ENCODE data around the gene FAM222B.
A peak's percentile ranks its signal among the peaks of the same experiment; 100 is the strongest.
"Not testable (repeated sequence)": the region's sequence is repeated elsewhere in the genome, so short reads cannot be mapped to it uniquely, and the experiment has no call there.

FAM222B gene

DNA sequence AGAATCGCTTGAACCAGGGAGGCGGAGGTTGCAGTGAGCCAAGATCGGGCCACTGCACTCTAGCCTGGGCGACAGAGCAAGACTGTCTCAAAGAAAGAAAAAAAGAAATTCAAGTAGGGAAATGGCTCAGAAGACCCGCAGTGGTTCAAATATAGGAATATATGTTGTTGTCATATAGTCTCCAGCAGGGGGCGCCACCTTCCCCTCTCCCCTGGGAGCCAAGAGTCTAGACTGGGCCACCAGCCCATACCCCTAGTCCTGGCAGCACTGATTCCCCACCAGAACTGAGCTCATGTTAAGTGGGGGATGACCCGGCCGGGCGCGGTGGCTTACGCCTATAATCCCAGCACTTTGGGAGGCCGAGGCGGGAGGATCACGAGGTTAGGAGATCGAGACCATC is 6.1 kb upstream of the FAM222B start:
- not testable (repeated sequence) for DNase-seq (ENCODE audit: extremely low spot score, insufficient read length, low read depth)
- peak; percentile 42 for FAIRE-seq

GRCh38 chr17:28846699-28847098 is 4.1 kb upstream of the FAM222B start:
- DNase-seq (ENCODE audit: extremely low spot score, insufficient read length, low read depth); FAIRE-seq: not testable (repeated sequence)

DNA sequence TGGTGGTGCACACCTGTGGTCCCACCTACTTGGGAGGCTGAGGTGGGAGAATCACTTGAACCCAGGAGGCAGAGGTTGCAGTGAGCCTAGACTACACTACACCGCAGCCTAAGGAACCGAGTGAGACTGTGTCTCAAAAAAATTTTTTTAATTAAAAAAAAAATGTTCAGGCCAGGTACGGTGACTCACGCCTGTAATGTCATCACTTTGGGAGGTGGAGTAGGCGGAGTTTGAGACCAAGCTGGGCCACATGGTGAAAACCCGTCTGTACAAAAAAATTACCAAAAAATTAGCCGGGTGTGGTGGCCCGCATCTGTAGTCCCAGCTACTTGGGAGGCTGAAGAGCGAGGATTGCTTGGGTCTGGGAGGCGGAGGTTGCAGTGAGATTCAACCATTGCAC is 3.6 kb upstream of the FAM222B start:
- DNase-seq (ENCODE audit: extremely low spot score, insufficient read length, low read depth) (no peak), FAIRE-seq (no peak)

DNA sequence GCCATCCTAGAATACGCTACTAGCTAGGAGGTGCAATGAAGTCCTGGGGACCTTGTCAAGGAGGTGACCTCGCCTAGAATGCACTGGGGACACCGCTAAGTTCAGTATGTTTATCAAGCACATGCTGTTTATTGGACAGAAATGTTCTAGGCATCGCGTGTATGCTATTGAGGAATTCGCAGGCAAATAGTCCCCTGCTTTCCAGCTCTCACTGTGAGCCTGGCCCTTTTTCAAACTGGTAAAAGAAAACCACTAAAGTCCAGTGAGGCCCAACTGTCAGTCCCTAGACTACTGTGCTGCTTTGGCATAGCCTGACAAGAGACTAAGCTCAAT is 1.2 kb upstream of the FAM222B start:
- FAIRE-seq, result no peak

GRCh38 chr17:28841901-28842281 is 699 bp downstream of the FAM222B start:
- FAIRE-seq (no peak), DNase-seq (ENCODE audit: extremely low spot score, insufficient read length, low read depth) (no peak)

More for the DNA sequence above, 1.2 kb upstream of the FAM222B start:
- DNase-seq (ENCODE audit: extremely low spot score, insufficient read length, low read depth), result no peak

DNA sequence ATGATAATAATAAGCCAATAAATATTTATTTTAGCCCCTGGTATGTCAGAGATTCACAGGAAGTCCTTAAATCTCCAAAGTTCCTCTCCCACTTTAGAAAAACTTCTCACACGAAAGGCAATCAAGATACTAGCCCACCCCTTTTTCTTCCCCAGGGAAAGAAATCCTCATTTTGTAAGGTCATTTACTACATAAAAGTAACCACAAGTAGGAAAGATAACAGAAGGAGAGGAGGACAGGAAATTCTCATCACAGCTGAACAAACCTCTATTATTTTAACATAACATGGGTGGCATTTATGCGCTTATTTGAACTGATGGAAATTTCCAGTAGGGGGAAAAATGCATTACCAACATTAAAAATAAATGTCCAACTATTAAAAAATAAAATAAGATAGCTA is 3.4 kb downstream of the FAM222B start:
- no peak for FAIRE-seq
- DNase-seq (ENCODE audit: extremely low spot score, insufficient read length, low read depth), result no peak

DNA sequence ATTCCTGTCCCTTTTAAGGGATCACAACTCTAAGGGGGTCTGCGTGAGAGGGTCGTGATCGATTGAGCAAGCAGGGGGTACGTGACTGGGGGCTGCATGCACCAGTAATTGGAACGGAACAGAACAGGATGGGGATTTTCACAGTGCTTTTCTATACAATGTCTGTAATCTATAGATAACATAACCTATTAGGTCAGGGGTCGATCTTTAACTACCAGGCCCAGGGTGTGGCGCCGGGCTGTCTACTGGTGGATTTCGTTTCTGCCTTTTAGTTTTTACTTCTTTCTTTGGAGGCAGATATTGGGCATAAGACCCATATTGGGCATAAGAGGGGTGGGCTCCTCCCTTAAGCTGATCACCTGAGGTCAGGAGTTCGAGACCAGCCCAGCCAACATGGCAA is 6.0 kb downstream of the FAM222B start:
- FAIRE-seq; DNase-seq (ENCODE audit: extremely low spot score, insufficient read length, low read depth): not testable (repeated sequence)

DNA sequence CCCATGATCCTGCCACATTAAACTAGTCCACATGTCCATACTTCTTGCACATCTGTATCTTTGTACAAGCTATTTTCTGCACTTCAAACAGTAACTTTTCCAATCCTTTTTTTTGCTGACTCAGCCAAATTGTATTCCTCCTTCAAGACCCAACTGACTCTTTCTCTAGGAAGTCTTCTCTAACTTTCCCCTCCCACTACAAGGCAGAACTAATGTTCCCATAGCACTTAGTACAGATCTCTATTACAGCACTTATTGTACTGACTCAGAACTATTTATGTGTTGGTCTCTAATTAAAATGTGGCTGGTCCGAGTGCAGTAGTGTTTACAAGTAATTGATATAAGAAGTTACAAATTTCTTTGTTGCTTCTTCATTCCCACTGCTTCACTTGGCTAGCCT is 8.2 kb downstream of the FAM222B start:
- FAIRE-seq (no peak), DNase-seq (ENCODE audit: extremely low spot score, insufficient read length, low read depth) (no peak)

DNA sequence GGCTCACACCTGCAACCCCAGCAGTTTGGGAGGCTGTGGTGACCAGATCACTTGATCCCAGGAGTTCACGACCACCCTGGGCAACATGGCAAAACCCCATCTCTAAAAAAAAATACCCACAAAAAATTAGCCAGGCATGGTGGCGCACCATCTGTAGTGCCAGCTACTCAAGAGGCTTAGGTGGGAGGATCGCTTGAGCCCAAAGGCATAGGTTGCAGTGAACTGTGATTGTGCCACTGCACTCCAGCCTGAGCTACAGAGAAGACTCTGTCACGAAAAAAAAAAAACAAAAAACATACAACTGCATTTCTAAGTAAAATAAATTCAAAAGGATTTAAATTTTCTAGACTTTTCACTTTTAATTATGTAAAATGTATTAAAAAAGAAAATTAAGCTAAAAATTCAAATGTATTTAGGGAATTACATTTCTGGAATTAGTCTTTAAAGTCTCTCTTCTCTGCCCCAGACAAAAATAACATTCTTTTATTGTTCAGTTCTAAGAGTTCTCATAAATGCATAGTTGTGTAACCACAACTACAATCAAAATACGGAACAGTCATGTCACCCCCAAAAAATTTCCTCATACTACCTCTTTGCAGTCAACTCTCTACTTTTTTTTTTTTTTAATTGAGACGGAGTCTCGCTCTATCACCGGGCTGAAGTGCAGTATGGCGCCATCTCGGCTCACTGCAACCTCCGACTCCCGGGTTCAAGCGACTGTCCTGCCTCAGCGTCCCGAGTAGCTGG is 14.1 kb downstream of the FAM222B start:
- no peak for FAIRE-seq

GRCh38 chr17:28827672-28828071 is 14.9 kb downstream of the FAM222B start:
- FAIRE-seq, result no peak
- no peak for DNase-seq (ENCODE audit: extremely low spot score, insufficient read length, low read depth)

More for the DNA sequence above, 14.1 kb downstream of the FAM222B start:
- no peak for DNase-seq (ENCODE audit: extremely low spot score, insufficient read length, low read depth)

DNA sequence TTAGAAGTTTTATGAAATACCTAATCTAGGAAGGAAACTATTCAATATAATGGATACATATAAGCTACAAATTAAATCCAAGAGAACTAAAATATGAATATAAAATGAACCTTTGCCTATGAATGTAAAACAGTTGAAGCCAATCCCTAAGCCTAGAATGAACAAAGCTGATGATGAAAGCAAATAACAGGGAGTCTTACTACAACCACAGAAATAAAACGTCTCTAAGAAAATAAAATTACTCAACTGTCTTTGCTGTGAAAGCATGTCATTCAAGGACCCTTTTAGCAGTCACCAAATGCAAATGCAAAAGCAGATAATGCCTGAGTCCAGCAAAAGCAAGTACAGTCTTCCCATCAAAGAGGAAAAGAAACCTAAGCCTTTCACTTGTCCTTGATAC is 23.0 kb downstream of the FAM222B start:
- FAIRE-seq (no peak), DNase-seq (ENCODE audit: extremely low spot score, insufficient read length, low read depth) (no peak)

- no peak for DNase-seq (ENCODE audit: extremely low spot score, insufficient read length, low read depth)
- FAIRE-seq, result no peak
Measured at GRCh38 chr17:28818819-28819221, 23.8 kb downstream of the FAM222B start.

DNA sequence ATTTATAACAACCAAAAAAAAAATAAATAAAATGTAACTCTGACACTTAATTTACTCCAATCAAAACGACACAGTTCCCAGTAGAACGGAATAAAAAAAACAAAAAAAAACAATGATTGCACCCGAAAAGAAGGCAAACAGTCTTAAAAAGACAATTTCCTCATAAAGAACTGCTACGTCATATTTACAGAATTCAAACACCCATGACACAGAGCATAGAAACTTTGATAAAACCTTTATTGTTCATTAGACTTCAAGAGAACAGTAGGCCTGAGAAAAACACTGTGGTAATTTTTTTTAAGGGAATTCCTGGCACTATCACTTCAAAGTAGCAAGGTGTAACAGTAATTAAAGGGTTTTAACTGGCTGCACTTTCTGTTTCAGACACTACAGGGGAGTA is 26.1 kb downstream of the FAM222B start:
- DNase-seq (ENCODE audit: extremely low spot score, insufficient read length, low read depth) (no peak), FAIRE-seq (no peak)

GRCh38 chr17:28812748-28813377 is 29.7 kb downstream of the FAM222B start:
- FAIRE-seq (no peak), DNase-seq (ENCODE audit: extremely low spot score, insufficient read length, low read depth) (no peak)

- peak; percentile 96 for FAIRE-seq
- DNase-seq (ENCODE audit: extremely low spot score, insufficient read length, low read depth), result peak; percentile 99
Measured at GRCh38 chr17:28812091-28812747, 30.4 kb downstream of the FAM222B start.

GRCh38 chr17:28811651-28812090 is 30.9 kb downstream of the FAM222B start:
- peak; percentile 80 for FAIRE-seq
- no peak for DNase-seq (ENCODE audit: extremely low spot score, insufficient read length, low read depth)

DNA sequence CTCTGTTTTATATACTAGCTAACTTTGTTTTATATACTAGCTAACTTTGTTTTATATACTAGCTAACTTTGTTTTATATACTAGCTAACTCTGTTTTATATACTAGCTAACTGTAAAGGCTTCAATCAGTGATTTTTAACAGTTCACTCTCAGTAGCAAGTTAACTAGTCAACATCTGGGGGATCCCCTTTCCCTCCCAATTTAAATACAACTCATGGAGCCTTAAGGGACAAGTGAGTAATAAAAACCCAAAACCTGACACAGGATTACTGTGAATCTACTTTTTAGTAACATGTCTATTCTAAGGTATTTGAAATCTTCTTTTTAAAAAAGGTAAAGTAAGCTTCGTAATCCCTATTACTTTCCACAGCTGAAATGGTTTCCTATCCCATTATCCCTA is 32.2 kb downstream of the FAM222B start:
- no peak for FAIRE-seq

DNA sequence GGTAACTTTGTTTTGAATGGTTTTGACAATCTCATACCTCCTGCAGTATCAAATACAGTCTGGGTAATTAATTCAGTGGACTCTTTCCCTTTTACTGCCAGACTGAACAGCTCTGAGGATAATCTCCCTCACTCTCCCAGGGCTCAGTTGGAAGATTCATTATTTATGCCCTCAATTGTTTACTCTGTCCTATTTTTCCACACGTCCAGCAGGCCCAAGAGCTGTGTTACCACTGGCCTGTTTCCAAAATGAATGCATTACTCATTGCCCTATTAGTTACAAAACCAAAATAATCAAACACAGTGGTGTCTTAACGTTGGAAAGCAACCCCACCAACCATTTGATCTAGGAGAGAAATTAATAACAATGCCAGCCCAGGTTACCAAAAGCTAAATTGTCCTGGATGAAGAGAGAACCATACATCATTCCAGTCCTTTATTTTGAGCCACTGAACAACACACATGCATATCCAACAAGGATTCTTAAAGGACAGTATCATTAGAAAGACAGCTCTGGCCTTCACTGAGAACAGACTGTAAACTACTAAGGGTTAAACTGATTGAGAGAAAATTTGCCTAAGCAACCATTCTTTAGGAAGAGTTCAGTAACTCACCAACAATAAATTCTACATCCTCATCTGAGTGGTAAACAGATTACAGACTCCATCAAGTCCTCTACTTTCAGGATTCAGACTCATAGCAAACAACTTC is 34.5 kb downstream of the FAM222B start:
- no peak for FAIRE-seq
- no peak for DNase-seq (ENCODE audit: extremely low spot score, insufficient read length, low read depth)

More for the DNA sequence above, 32.2 kb downstream of the FAM222B start:
- DNase-seq (ENCODE audit: extremely low spot score, insufficient read length, low read depth), result no peak

DNA sequence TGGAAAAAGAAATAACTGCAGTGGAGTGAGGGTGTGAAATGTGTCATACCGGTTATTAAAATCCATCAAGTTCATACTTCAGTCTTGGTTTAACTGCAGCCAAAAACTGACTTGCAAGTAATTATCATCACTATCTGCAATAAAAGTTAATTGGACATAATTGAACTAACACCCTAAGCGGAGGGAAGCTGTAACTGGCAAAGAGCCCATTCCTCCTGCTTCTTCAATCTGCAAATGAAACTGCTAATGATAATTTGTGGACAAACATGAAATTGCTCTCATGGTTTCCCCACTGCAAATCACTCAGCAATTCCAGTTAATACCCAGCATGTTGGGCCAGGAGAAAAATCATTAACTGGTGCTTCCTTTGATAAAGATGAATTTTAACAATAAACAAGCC is 46.5 kb downstream of the FAM222B start:
- no peak for FAIRE-seq
- DNase-seq (ENCODE audit: extremely low spot score, insufficient read length, low read depth), result no peak

- not testable (repeated sequence) for FAIRE-seq; DNase-seq (ENCODE audit: extremely low spot score, insufficient read length, low read depth)
Measured at GRCh38 chr17:28794846-28795441, 47.6 kb downstream of the FAM222B start.
